Airway epithelial cell (primary cell): Measurements from ENCODE around the gene KRTAP10-12. TPM values are rescaled to one million over a fixed set of nuclear protein-coding genes. Genes with fewer than 3 reads are reported as not detected.

Experiments used
- total RNA-seq: library from RNA; depleted of rRNA; stranded (reverse); fragments of >200 nt; gene quantifications from 2 replicates; pipeline ENCODE4 v1.2.3, GENCODE V29; 2015

Gene KRTAP10-12
- total RNA-seq, result not detected in 2 replicates

DNA sequence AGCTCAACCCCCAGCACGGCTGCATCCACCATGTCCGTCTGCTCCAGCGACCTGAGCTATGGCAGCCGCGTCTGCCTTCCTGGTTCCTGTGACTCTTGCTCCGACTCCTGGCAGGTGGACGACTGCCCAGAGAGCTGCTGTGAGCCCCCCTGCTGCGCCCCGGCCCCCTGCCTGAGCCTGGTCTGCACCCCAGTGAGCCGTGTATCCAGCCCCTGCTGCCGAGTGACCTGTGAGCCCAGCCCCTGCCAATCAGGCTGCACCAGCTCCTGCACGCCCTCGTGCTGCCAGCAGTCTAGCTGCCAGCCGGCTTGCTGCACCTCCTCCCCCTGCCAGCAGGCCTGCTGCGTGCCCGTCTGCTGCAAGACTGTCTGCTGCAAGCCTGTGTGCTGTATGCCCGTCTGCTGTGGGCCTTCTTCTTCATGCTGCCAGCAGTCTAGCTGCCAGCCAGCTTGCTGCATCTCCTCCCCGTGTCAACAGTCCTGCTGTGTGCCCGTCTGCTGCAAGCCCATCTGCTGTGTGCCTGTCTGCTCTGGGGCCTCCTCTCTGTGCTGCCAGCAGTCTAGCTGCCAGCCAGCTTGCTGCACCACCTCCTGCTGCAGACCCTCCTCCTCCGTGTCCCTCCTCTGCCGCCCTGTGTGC is at the start of gene KRTAP10-12:
TSS of gene KRTAP10-12 (plus strand) at position 1 of the 639 bp plus-strand sequence. CDS start at position 31, 30 bp downstream.

DNA sequence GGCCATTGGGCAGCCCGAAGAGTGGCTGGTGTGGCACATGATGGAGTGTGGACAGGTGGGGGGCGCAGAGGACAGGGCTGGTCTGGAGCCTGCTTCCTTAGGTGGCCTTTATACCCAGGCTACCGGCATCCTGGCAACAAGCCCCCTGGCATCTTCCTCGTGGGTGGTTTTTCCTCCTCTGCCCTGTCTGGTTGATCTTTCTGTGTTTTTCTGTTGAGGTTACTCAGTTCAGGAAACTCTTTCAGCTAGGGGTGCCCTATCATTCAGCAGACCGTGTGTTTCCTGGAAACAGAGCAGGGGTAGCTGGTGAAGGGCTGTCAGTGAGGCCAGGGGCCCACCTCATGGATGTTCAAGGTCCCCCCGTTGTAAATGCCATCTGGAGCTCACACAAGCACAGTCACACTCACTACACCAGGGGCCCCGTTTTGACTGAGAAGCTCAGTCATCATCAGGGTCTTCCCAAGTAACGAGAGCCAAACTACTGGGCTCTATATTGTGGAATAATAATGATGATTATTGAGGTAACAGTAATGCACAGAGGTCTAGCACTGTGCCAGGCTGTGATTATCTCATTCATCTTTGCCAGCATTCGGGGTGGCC is 42.3 kb upstream of the KRTAP10-12 start, which contains the start of gene KRTAP12-4:
TSS of gene KRTAP12-4 (minus strand) at position 84 of the 600 bp plus-strand sequence. CDS start at position 39, 45 bp downstream.

GRCh38 chr21:44657635-44658540 is 39.1 kb upstream of the KRTAP10-12 start, which contains the start of gene KRTAP12-3:
TSS of gene KRTAP12-3 (plus strand) at chr21:44657932. CDS start at chr21:44657980, 48 bp downstream.

DNA sequence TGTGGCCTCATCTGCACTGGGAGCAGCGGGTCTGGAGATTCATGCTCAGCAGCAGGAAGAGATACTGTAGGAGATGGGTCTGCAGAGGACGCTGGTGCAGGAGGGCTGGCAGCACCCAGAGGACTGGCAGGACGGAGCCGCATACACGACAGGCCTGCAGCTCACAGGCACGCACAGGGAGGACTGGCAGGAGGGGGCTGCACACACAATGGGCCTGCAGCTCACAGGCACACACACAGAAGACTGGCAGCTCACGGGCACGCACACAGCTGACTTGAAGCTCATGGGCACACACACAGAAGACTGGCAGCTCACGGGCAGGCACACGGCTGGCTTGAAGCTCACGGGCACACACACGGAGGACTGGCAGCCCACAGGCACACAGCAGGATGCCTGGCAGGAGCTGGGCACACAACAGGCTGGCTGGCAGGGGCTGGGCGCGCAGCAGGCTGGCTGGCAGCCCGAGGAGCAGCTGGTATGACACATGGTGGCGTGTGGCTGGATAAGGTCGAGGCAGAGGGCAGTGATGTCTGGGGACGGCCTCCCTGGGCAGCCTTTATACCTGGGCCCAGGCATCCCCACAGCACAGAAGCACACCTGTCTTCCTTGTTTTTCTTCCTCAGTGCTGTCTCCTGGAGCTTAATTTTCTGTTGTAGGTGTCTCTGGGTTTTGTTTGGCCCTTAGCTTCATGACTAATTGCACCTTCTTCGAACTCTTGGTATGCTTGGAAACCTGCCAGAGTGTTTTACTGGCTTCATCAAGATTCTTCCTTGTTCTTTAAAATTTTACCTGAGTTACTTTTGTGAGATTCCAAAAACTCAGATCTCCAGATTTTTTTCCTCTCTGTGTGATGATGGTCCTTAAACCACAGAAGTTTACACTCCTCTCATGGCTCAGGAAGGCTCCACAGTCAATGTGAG is 30.3 kb upstream of the KRTAP10-12 start, which contains the start of gene KRTAP12-2:
TSS of gene KRTAP12-2 (minus strand) at position 527 of the 920 bp plus-strand sequence. CDS start at position 486, 41 bp downstream.

GRCh38 chr21:44681861-44682579 is 15.0 kb upstream of the KRTAP10-12 start, which contains the start of gene KRTAP12-1:
TSS of gene KRTAP12-1 (minus strand) at chr21:44682163. CDS start at chr21:44682123, 40 bp downstream.

DNA sequence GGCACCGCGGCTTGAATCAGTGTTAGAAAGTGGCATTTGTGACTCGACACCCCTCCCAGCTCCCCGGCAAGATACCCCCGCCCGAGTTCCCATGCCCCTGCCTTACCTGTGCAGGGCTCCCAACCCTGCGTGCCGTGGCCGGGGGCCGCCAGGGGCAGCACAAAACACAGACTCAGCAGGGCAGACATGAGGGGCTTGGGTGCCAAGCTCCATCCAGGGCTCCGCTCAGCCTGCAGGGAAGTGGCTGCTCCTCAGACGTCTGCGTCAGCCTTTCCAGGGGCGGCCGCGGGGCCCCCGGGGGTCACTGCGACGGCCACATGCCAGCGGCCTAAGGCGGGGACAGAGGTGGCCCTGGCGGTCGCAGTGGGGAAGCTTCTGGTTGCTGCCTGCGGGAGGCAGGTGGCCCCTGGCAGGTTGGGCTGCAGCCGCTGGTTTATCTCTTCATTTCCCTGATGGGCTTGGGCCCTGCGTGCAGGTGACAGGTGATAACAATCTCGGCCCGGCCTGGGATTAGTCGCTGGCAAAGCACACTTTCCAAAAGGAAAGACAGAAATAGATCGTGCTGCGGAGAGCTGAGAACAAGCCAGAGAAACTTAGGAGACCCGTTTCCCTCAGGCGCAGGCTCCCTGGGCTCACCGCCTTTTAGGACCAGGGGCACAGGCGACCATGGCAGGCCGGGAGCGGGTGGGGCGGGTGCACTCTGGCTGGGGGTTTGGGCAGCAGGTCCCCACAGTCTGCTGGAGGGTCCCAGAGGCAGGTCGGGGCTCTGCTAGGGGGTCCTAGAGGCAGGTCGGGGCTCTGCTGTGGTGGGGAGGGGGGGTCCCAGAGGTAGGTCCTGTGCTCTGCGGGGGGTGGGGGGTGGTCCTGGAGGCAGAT is 14.6 kb downstream of the KRTAP10-12 start, which contains the start of gene TSPEAR:
TSS of gene TSPEAR (minus strand) at position 246 of the 876 bp plus-strand sequence. CDS start at position 188, 58 bp downstream.

Other genes starting within 250 kb of the KRTAP10-12 start
- gene LRRC3, start 241.7 kb upstream of the KRTAP10-12 start, total RNA-seq, result 0.60 and 1.1 TPM in 2 replicates
- not detected in 2 replicates for gene KRTAP10-1, start 157.0 kb upstream of the KRTAP10-12 start, total RNA-seq
- not detected in 2 replicates for gene KRTAP10-2, start 145.7 kb upstream of the KRTAP10-12 start, total RNA-seq
- not detected in 2 replicates for gene KRTAP10-3, start 138.4 kb upstream of the KRTAP10-12 start, total RNA-seq
- gene KRTAP10-4, start 123.4 kb upstream of the KRTAP10-12 start, total RNA-seq, result not detected in 2 replicates
- gene KRTAP10-5, start 116.6 kb upstream of the KRTAP10-12 start, total RNA-seq, result not detected in 2 replicates
- gene KRTAP10-6, start 104.7 kb upstream of the KRTAP10-12 start, total RNA-seq, result not detected in 2 replicates
- not detected in 2 replicates for gene KRTAP10-7, start 96.6 kb upstream of the KRTAP10-12 start, total RNA-seq
- gene KRTAP10-8, start 85.1 kb upstream of the KRTAP10-12 start, total RNA-seq, result not detected in 2 replicates
- not detected in 2 replicates for gene KRTAP10-9, start 70.1 kb upstream of the KRTAP10-12 start, total RNA-seq
- not detected in 2 replicates for gene KRTAP10-10, start 59.8 kb upstream of the KRTAP10-12 start, total RNA-seq
- gene KRTAP10-11, start 50.8 kb upstream of the KRTAP10-12 start, total RNA-seq, result not detected in 2 replicates
- gene KRTAP12-4, start 42.5 kb upstream of the KRTAP10-12 start, total RNA-seq, result not detected in 2 replicates
- gene KRTAP12-3, start 39.2 kb upstream of the KRTAP10-12 start, total RNA-seq, result not detected in 2 replicates
- not detected in 2 replicates for gene KRTAP12-2, start 30.2 kb upstream of the KRTAP10-12 start, total RNA-seq
- not detected in 2 replicates for gene KRTAP12-1, start 15.0 kb upstream of the KRTAP10-12 start, total RNA-seq
- not detected in 2 replicates for gene TSPEAR, start 14.4 kb downstream of the KRTAP10-12 start, total RNA-seq
- 39.3 and 43.9 TPM in 2 replicates for gene UBE2G2, start 104.6 kb downstream of the KRTAP10-12 start, total RNA-seq
- 74.9 and 75.6 TPM in 2 replicates for gene SUMO3, start 120.9 kb downstream of the KRTAP10-12 start, total RNA-seq
- gene PTTG1IP, start 176.5 kb downstream of the KRTAP10-12 start, total RNA-seq, result 96.2 and 122 TPM in 2 replicates
- 0.42 TPM in 1 of 2 replicates, not detected in the other for gene ITGB2, start 223.7 kb downstream of the KRTAP10-12 start, total RNA-seq
- 30.8 and 37.9 TPM in 2 replicates for gene SLX9, start 242.9 kb downstream of the KRTAP10-12 start, total RNA-seq